ENCODE data around the gene NUPR1. TPM values are rescaled to one million over a fixed set of nuclear protein-coding genes. Genes with fewer than 3 reads are reported as not detected.
"Not testable (repeated sequence)": the region's sequence is repeated elsewhere in the genome, so short reads cannot be mapped to it uniquely, and the experiment has no call there.

The NUPR1 gene
- polyA plus RNA-seq, 1 of the 3 experiments (the other 2 are of a cell fraction): 0.61 TPM

GRCh38 chr16:28548306-28548802 lies 9.6 kb upstream of the NUPR1 start:
- Histone ChIP-seq H3K36me3 (replicated peaks in 1 of 2; ENCODE audit: control insufficient read depth in 1 of 2, insufficient read depth in 2 of 2, low read length in 1 of 2) (no peaks in the 10 kb centered on the region), H3K9me3 (no peaks in the 10 kb centered on the region), H3K9me2 (no peaks in the 10 kb centered on the region), H3K79me2 (ENCODE audit: insufficient read depth) (no peaks in the 10 kb centered on the region), H4K20me1 (ENCODE audit: insufficient read depth) (no peaks in the 10 kb centered on the region), H3F3A (replicated peaks; ENCODE audit: insufficient read depth) (peaks cover 6% of the 10 kb centered on the region), H3K9ac (no peak overlapping the region), H3K27me3 (ENCODE audit: insufficient read depth) (no peaks in the 10 kb centered on the region), H3K4me1 (ENCODE audit: control insufficient read depth in 1 of 2, insufficient read depth in 2 of 2, low read depth in 1 of 2, low read length in 1 of 2) (no peaks in the 10 kb centered on the region; a peak in 1 of 4 replicates), H3K4me3 (ENCODE audit: low read depth in 2 of 2, low read length in 1 of 2) (no peak overlapping the region), H3K27ac (ENCODE audit: low read depth in 2 of 2, low read length in 1 of 2) (no peak overlapping the region), H3K4me2 (no peak overlapping the region), H2AFZ (ENCODE audit: low read depth) (no peak overlapping the region)
- ChIA-PET POLR2A (no interaction called here), CTCF (interaction anchor here (1.5 kb wide), 1 partner anchor 13 kb away, joined by 3 read pairs; no protein-coding TSS in a partner anchor)
- no peak for TF ChIP-seq ELF1 (IDR thresholded peaks at IDR 0.05)
- WGBS (ENCODE audit: low lambda C conversion rate): 82% methylated on average over 9 of the region's 14 CpGs
- DNase-seq: no peak

- no peaks in the 10 kb centered on the region for H3K36me3 ChIP-seq (replicated peaks in 1 of 2; ENCODE audit: control insufficient read depth in 1 of 2, insufficient read depth in 2 of 2, low read length in 1 of 2)
- DNase-seq: no peak
- no peak overlapping the region for H3K4me2 ChIP-seq
- no peak overlapping the region for H2AFZ ChIP-seq (ENCODE audit: low read depth)
- H4K20me1 ChIP-seq (ENCODE audit: insufficient read depth): no peaks in the 10 kb centered on the region
- H3F3A ChIP-seq (replicated peaks; ENCODE audit: insufficient read depth): peaks cover 6% of the 10 kb centered on the region
- CTCF ChIA-PET: no interaction called here
- H3K27ac ChIP-seq (ENCODE audit: low read depth in 2 of 2, low read length in 1 of 2): no peak overlapping the region
- peaks cover 0 to 5% of the 10 kb centered on the region in 2 experiments; a peak in 1 of 4 replicates for H3K4me1 ChIP-seq (ENCODE audit: control insufficient read depth in 1 of 2, insufficient read depth in 2 of 2, low read depth in 1 of 2, low read length in 1 of 2)
- TF ChIP-seq SMC3 (IDR thresholded peaks at IDR 0.05; ENCODE audit: low read depth, low read length) (no peak), YY1 (IDR thresholded peaks at IDR 0.05; ENCODE audit: low read depth) (no peak), FOXJ3 (CRISPR knock-in tag; IDR thresholded peaks at IDR 0.05) (no peak), TAF1 (IDR thresholded peaks at IDR 0.05; ENCODE audit: borderline replicate concordance, low read depth, low read length) (no peak), USF1 (IDR thresholded peaks at IDR 0.05; ENCODE audit: borderline replicate concordance, low read depth) (no peak), CHD2 (IDR thresholded peaks at IDR 0.05; ENCODE audit: low read length, partially characterized antibody) (no peak), ELF1 (IDR thresholded peaks at IDR 0.05) (no peak), PBX3 (IDR thresholded peaks at IDR 0.05) (no peak), JUND (IDR thresholded peaks at IDR 0.05) (no peak)
- H3K79me2 ChIP-seq (ENCODE audit: insufficient read depth): no peaks in the 10 kb centered on the region
- no peaks in the 10 kb centered on the region for H3K9me3 ChIP-seq
- POLR2A ChIA-PET: no interaction called here
- no peaks in the 10 kb centered on the region for H3K27me3 ChIP-seq (ENCODE audit: insufficient read depth)
- H3K4me3 ChIP-seq (ENCODE audit: low read depth in 2 of 2, low read length in 1 of 2): no peak overlapping the region
- 70% methylated on average over 7 of the region's 7 CpGs for WGBS (ENCODE audit: low lambda C conversion rate)
- no peak overlapping the region for H3K9ac ChIP-seq
- no peaks in the 10 kb centered on the region for H3K9me2 ChIP-seq
Observed at GRCh38 chr16:28546626-28547025, 7.9 kb upstream of the NUPR1 start.

GRCh38 chr16:28545964-28546363 lies 7.2 kb upstream of the NUPR1 start:
- H3K9me3 ChIP-seq; H3K36me3 ChIP-seq (replicated peaks in 1 of 2; ENCODE audit: control insufficient read depth in 1 of 2, insufficient read depth in 2 of 2, low read length in 1 of 2); H3K79me2 ChIP-seq (ENCODE audit: insufficient read depth); DNase-seq; H3K4me3 ChIP-seq (ENCODE audit: low read depth in 2 of 2, low read length in 1 of 2); H3F3A ChIP-seq (replicated peaks; ENCODE audit: insufficient read depth); H3K27ac ChIP-seq (ENCODE audit: low read depth in 2 of 2, low read length in 1 of 2); H3K4me2 ChIP-seq; POLR2A ChIA-PET; H4K20me1 ChIP-seq (ENCODE audit: insufficient read depth); H2AFZ ChIP-seq (ENCODE audit: low read depth); H3K9ac ChIP-seq; H3K4me1 ChIP-seq (ENCODE audit: control insufficient read depth in 1 of 2, insufficient read depth in 2 of 2, low read depth in 1 of 2, low read length in 1 of 2); H3K9me2 ChIP-seq; H3K27me3 ChIP-seq (ENCODE audit: insufficient read depth); CTCF ChIA-PET: not testable (repeated sequence)
- WGBS (ENCODE audit: low lambda C conversion rate): 77% methylated on average over 7 of the region's 7 CpGs

Measured in SK-N-SH (cell line).